ENCODE results near the gene TOP3A. TPM values are rescaled to one million over a fixed set of nuclear protein-coding genes. Genes with fewer than 3 reads are reported as not detected.
"Not testable (repeated sequence)": the region's sequence is repeated elsewhere in the genome, so short reads cannot be mapped to it uniquely, and the experiment has no call there.

The TOP3A gene
- total and polyA plus RNA-seq, 4 experiments from 2014 or later, result 6.2 to 55.2 (median 31.5) TPM

GRCh38 chr17:18318117-18318516 lies 3.3 kb upstream of the TOP3A start:
- H3K9me3 ChIP-seq (ENCODE audit: control insufficient read depth in 1 of 2, low read length in 2 of 2), result no peaks in the 10 kb centered on the region
- CTCF ChIA-PET (ENCODE audit: partially characterized antibody), result no interaction called here
- no peak overlapping the region for H3K4me3 ChIP-seq (ENCODE audit: low read length in 2 of 2)
- Mint-ChIP-seq H3K27ac (peak overlapping the region in 2 of 7 donors; percentile 17 to 75), H3K4me3 (peak overlapping the region in 7 of 8 donors; percentile 7 to 94 (median 55)), H3K4me1 (peaks cover 51 to 84% (median 69%) of the 10 kb centered on the region in 4 donors), H3K27me3 (no peaks in the 10 kb centered on the region), H3K9me3 (no peaks in the 10 kb centered on the region), H3K36me3 (peaks cover 23 to 67% of the 10 kb centered on the region in 2 donors)
- intact Hi-C loops (cut with micrococcal nuclease), result no loop called here
- no peak overlapping the region for H3K27ac ChIP-seq (ENCODE audit: low read depth, low read length)
- H3K36me3 ChIP-seq (ENCODE audit: insufficient read depth, low read length), result peaks cover 45% of the 10 kb centered on the region
- H3K27me3 ChIP-seq (ENCODE audit: insufficient read depth, low read length), result no peaks in the 10 kb centered on the region
- POLR2A ChIA-PET (ENCODE audit: partially characterized antibody), result no interaction called here
- H3K4me1 ChIP-seq (ENCODE audit: insufficient read depth, low read length), result peaks cover 69% of the 10 kb centered on the region
- no peak for DNase-seq

DNA sequence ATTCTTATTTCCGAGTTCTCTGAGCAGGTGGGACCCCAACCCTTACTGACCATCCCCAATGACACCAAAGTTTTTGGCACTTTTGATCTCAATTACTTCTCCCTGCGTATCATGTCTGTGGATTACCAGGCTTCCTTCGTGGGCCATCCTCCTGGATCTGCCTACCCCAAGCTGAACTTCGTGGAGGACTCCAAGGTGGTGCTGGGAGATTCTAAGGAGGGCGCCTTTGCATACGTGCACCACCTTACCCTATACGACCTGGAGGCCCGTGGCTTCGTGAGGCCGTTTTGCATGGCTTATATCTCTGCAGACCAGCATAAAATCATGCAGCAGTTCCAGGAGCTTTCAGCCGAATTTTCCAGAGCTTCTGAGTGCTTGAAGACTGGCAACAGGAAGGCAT lies 1.2 kb upstream of the TOP3A start:
- intact Hi-C loops (cut with micrococcal nuclease), result loop anchor here (1.0 kb wide), 4 partner anchors 47 to 133 kb away; partner anchors contain the start of genes ALKBH5, LLGL1, MIEF2 and SHMT1
- Mint-ChIP-seq H3K27me3 (no peaks in the 10 kb centered on the region), H3K36me3 (peaks cover 17 to 58% of the 10 kb centered on the region in 2 donors), H3K27ac (peak overlapping the region; percentile 92 to 99 (median 98)), H3K9me3 (no peaks in the 10 kb centered on the region), H3K4me1 (peaks cover 56 to 95% (median 76%) of the 10 kb centered on the region in 4 donors), H3K4me3 (peak overlapping the region; percentile 92 to 98 (median 96))
- peaks cover 82% of the 10 kb centered on the region for H3K4me1 ChIP-seq (ENCODE audit: insufficient read depth, low read length)
- H3K27me3 ChIP-seq (ENCODE audit: insufficient read depth, low read length), result no peaks in the 10 kb centered on the region
- no peak for DNase-seq
- no peaks in the 10 kb centered on the region for H3K9me3 ChIP-seq (ENCODE audit: control insufficient read depth in 1 of 2, low read length in 2 of 2)
- peaks cover 43% of the 10 kb centered on the region for H3K36me3 ChIP-seq (ENCODE audit: insufficient read depth, low read length)
- H3K4me3 ChIP-seq (ENCODE audit: low read length in 2 of 2), result peak overlapping the region; percentile 96 to 97
- ChIA-PET POLR2A (ENCODE audit: partially characterized antibody) (interaction anchor here (0.6 to 3.8 kb wide), 6 partner anchors 8 to 542 kb away, joined by 3 to 31 read pairs (median 6); partner anchors contain the start of genes ALKBH5, FLII, MIEF2 and PRPSAP2), CTCF (ENCODE audit: partially characterized antibody) (no interaction called here)
- peak overlapping the region; percentile 93 for H3K27ac ChIP-seq (ENCODE audit: low read depth, low read length)

GRCh38 chr17:18315562-18315922 lies 748 bp upstream of the TOP3A start:
- peak overlapping the region; percentile 96 to 97 for H3K4me3 ChIP-seq (ENCODE audit: low read length in 2 of 2)
- H3K27ac Mint-ChIP-seq, result peak overlapping the region; percentile 92 to 99 (median 98)
- peak overlapping the region; percentile 92 to 98 (median 96) for H3K4me3 Mint-ChIP-seq
- H3K36me3 ChIP-seq (ENCODE audit: insufficient read depth, low read length), result peaks cover 39% of the 10 kb centered on the region
- intact Hi-C loops (cut with micrococcal nuclease), result loop anchor here (1.0 kb wide), 4 partner anchors 48 to 132 kb away; partner anchors contain the start of genes ALKBH5, LLGL1, MIEF2 and SHMT1
- peaks cover 78% of the 10 kb centered on the region for H3K4me1 ChIP-seq (ENCODE audit: insufficient read depth, low read length)
- H3K27me3 Mint-ChIP-seq, result no peaks in the 10 kb centered on the region
- no peaks in the 10 kb centered on the region for H3K9me3 ChIP-seq (ENCODE audit: control insufficient read depth in 1 of 2, low read length in 2 of 2)
- peaks cover 18 to 56% of the 10 kb centered on the region in 2 donors for H3K36me3 Mint-ChIP-seq
- H3K27me3 ChIP-seq (ENCODE audit: insufficient read depth, low read length), result no peaks in the 10 kb centered on the region
- H3K9me3 Mint-ChIP-seq, result no peaks in the 10 kb centered on the region
- H3K27ac ChIP-seq (ENCODE audit: low read depth, low read length), result peak overlapping the region; percentile 93
- ChIA-PET CTCF (ENCODE audit: partially characterized antibody) (no interaction called here), POLR2A (ENCODE audit: partially characterized antibody) (interaction anchor here (1.1 to 3.8 kb wide), 6 partner anchors 8 to 134 kb away, joined by 3 to 31 read pairs (median 6); partner anchors contain the start of genes ALKBH5, FLII, MIEF2 and SHMT1)
- DNase-seq, result peak in 4 of 5 donors; percentile 52 to 62 (median 59)
- peaks cover 55 to 94% (median 75%) of the 10 kb centered on the region in 4 donors for H3K4me1 Mint-ChIP-seq

DNA sequence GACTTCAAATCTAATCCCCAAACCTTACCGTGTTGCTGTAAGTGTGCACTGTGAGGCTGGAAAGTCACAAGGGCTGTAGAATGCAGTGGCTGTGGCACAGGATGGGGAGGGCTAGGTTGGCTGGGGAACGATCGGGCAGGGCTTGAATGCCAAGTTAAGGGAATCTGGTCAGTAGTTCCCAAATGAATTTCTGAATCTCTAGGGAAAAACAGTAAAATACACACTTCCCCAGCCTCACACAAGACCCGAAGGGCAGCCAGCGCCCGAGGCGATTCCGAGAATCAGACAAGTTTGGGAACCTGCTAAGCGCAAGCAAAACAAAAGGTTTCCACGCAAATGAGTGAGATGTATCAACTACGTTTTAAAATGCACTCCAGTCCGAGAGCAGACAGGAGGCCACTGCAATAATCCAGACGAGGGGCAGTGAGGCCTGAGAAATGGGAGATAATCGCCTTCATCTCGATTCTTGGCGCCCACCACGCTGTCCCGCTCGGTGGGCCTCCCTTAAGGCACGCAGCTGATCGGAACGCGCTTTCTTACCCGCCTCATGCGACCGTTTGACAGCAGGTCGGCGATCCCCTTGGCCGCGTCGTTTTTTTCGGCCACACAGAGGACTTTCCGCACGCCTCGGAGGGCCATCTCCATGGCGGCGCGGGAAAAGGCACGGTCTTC lies 599 bp downstream of the TOP3A start:
- Histone ChIP-seq H3K27ac (ENCODE audit: low read depth, low read length) (peak overlapping the region; percentile 93), H3K4me1 (ENCODE audit: insufficient read depth, low read length) (peaks cover 67% of the 10 kb centered on the region), H3K4me3 (ENCODE audit: low read length in 2 of 2) (peak overlapping the region; percentile 74 to 97), H3K36me3 (ENCODE audit: insufficient read depth, low read length) (peaks cover 28% of the 10 kb centered on the region), H3K27me3 (ENCODE audit: insufficient read depth, low read length) (no peaks in the 10 kb centered on the region), H3K9me3 (ENCODE audit: control insufficient read depth in 1 of 2, low read length in 2 of 2) (no peaks in the 10 kb centered on the region)
- peak overlapping the region; percentile 92 to 98 (median 96) for H3K4me3 Mint-ChIP-seq
- no peak for DNase-seq
- peaks cover 22 to 47% of the 10 kb centered on the region in 2 donors for H3K36me3 Mint-ChIP-seq
- POLR2A ChIA-PET (ENCODE audit: partially characterized antibody), result interaction anchor here (0.7 to 3.8 kb wide), 6 partner anchors 8 to 132 kb away, joined by 3 to 31 read pairs (median 7); partner anchors contain the start of genes ALKBH5, FLII, MIEF2 and SHMT1
- intact Hi-C loops (cut with micrococcal nuclease), result no loop called here
- H3K4me1 Mint-ChIP-seq, result peaks cover 49 to 85% (median 66%) of the 10 kb centered on the region in 4 donors
- CTCF ChIA-PET (ENCODE audit: partially characterized antibody), result no interaction called here
- no peaks in the 10 kb centered on the region for H3K9me3 Mint-ChIP-seq
- peak overlapping the region; percentile 92 to 99 (median 98) for H3K27ac Mint-ChIP-seq
- H3K27me3 Mint-ChIP-seq, result no peaks in the 10 kb centered on the region

GRCh38 chr17:18309202-18309601 lies 5.6 kb downstream of the TOP3A start:
- peaks cover 21 to 36% (median 29%) of the 10 kb centered on the region in 4 donors for H3K4me1 Mint-ChIP-seq
- no peak overlapping the region for H3K4me3 Mint-ChIP-seq
- Histone ChIP-seq H3K36me3 (ENCODE audit: insufficient read depth, low read length) (peaks cover 28% of the 10 kb centered on the region), H3K27ac (ENCODE audit: low read depth, low read length) (no peak overlapping the region), H3K27me3 (ENCODE audit: insufficient read depth, low read length) (no peaks in the 10 kb centered on the region), H3K4me1 (ENCODE audit: insufficient read depth, low read length) (peaks cover 30% of the 10 kb centered on the region), H3K9me3 (ENCODE audit: control insufficient read depth in 1 of 2, low read length in 2 of 2) (no peaks in the 10 kb centered on the region), H3K4me3 (ENCODE audit: low read length in 2 of 2) (no peak overlapping the region)
- intact Hi-C loops (cut with micrococcal nuclease), result no loop called here
- H3K27ac Mint-ChIP-seq, result no peak overlapping the region
- peaks cover 23 to 35% of the 10 kb centered on the region in 2 donors for H3K36me3 Mint-ChIP-seq
- no peaks in the 10 kb centered on the region for H3K9me3 Mint-ChIP-seq
- DNase-seq, result no peak
- no peaks in the 10 kb centered on the region for H3K27me3 Mint-ChIP-seq
- CTCF ChIA-PET (ENCODE audit: partially characterized antibody), result no interaction called here
- POLR2A ChIA-PET (ENCODE audit: partially characterized antibody), result no interaction called here

DNA sequence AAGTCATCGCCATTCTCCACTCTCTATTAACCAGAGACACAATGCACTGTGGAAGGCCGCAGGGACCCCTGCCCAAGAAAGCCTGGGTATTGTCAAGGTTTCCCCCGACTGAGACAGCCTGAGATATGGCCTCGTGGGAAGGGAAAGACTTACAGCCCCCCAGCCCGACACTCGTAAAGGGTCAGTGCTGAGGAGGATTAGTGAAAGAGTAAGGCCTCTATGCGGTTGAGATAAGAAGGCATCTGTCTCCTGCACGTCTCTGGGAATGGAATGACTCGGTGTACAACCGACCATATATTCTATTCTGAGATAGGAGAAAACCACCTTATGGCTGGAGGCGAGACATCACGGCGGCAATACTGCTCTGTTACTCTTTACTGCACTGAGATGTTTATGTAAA lies 11.6 kb downstream of the TOP3A start:
- POLR2A ChIA-PET (ENCODE audit: partially characterized antibody); DNase-seq: not testable (repeated sequence)

GRCh38 chr17:18300725-18301480 lies 13.9 kb downstream of the TOP3A start:
- intact Hi-C loops (cut with micrococcal nuclease), result no loop called here
- H3K9me3 ChIP-seq (ENCODE audit: control insufficient read depth in 1 of 2, low read length in 2 of 2), result no peaks in the 10 kb centered on the region
- no peak overlapping the region for H3K4me3 ChIP-seq (ENCODE audit: low read length in 2 of 2)
- Mint-ChIP-seq H3K27me3 (no peaks in the 10 kb centered on the region), H3K9me3 (no peaks in the 10 kb centered on the region), H3K36me3 (peaks cover 51 to 58% of the 10 kb centered on the region in 2 donors), H3K4me1 (no peaks in the 10 kb centered on the region), H3K4me3 (no peak overlapping the region), H3K27ac (no peak overlapping the region)
- H3K27me3 ChIP-seq (ENCODE audit: insufficient read depth, low read length), result no peaks in the 10 kb centered on the region
- H3K27ac ChIP-seq (ENCODE audit: low read depth, low read length), result no peak overlapping the region
- peaks cover 50% of the 10 kb centered on the region for H3K36me3 ChIP-seq (ENCODE audit: insufficient read depth, low read length)
- CTCF ChIA-PET (ENCODE audit: partially characterized antibody), result no interaction called here
- DNase-seq, result no peak
- POLR2A ChIA-PET (ENCODE audit: partially characterized antibody), result no interaction called here
- H3K4me1 ChIP-seq (ENCODE audit: insufficient read depth, low read length), result no peaks in the 10 kb centered on the region

More for the DNA sequence above, 11.6 kb downstream of the TOP3A start:
- H3K27ac ChIP-seq (ENCODE audit: low read depth, low read length); CTCF ChIA-PET (ENCODE audit: partially characterized antibody); intact Hi-C loops (cut with micrococcal nuclease); H3K4me3 Mint-ChIP-seq; H3K27me3 ChIP-seq (ENCODE audit: insufficient read depth, low read length); H3K9me3 Mint-ChIP-seq; H3K4me1 ChIP-seq (ENCODE audit: insufficient read depth, low read length); H3K9me3 ChIP-seq (ENCODE audit: control insufficient read depth in 1 of 2, low read length in 2 of 2); H3K27ac Mint-ChIP-seq; H3K27me3 Mint-ChIP-seq; H3K4me1 Mint-ChIP-seq; H3K4me3 ChIP-seq (ENCODE audit: low read length in 2 of 2): not testable (repeated sequence)
- peaks cover 60% of the 10 kb centered on the region for H3K36me3 ChIP-seq (ENCODE audit: insufficient read depth, low read length)
- H3K36me3 Mint-ChIP-seq, result peaks cover 50 to 56% of the 10 kb centered on the region in 2 donors
